Tibial nerve (tissue), 4 donors: ENCODE measurements around the gene FAM124A. TPM values are rescaled to one million over a fixed set of nuclear protein-coding genes. Genes with fewer than 3 reads are reported as not detected.

Source experiments
- DNase-seq, 2 donors: peaks; one replicate each; pipeline ENCODE4 v3.0.0-alpha.2; 2019; ENCODE audit warnings: low spot score in 2 of 2
- H3K27ac ChIP-seq, 4 donors: fragments of 200-600 bp; sonication (generic) in 3 of 4; one replicate each; pipeline ENCODE4 v1.5.1; 2017 to 2019; ENCODE audit warnings: mild to moderate bottlenecking in 1 of 4
- H3K27me3 ChIP-seq, 2 donors: fragments of 200-600 bp; sonication (generic) in 1 of 2; one replicate each; pipeline versions ENCODE4 v1.5.1 to v1.6.0; 2017 to 2019
- H3K36me3 ChIP-seq, 3 donors: fragments of 200-600 bp; sonication (generic); one replicate each; pipeline ENCODE4 v1.5.1; 2018 to 2019
- H3K4me1 ChIP-seq, 4 donors: fragments of 200-600 bp; sonication (generic) in 3 of 4; one replicate each; pipeline ENCODE4 v1.5.1; 2017 to 2019
- H3K4me3 ChIP-seq, 4 donors: fragments of 200-600 bp; sonication (generic) in 3 of 4; one replicate each; pipeline ENCODE4 v1.5.1; 2017 to 2019; ENCODE audit warnings: mild to moderate bottlenecking in 1 of 4, moderate library complexity in 1 of 4
- H3K9me3 ChIP-seq, 4 donors: fragments of 200-600 bp; sonication (generic) in 3 of 4; one replicate each; pipeline ENCODE4 v1.5.1; 2017 to 2019
- CTCF ChIP-seq, 5 experiments: fragments of 200-600 bp in 3 of 5; fragments of 450-650 bp in 2 of 5; sonication (generic) in 3 of 5; IDR thresholded peaks; one replicate each; pipeline ENCODE4 v1.5.1; 2016 to 2019; ENCODE audit warnings: antibody characterized with exemption in 5 of 5, mild to moderate bottlenecking in 3 of 5, moderate library complexity in 2 of 5
- EP300 ChIP-seq, 2 donors: sonication (generic); formaldehyde crosslinking; IDR thresholded peaks; one replicate each; pipeline ENCODE4 v1.6.1; 2017; ENCODE audit warnings: antibody characterized with exemption in 2 of 2, mild to moderate bottlenecking in 1 of 2
- POLR2A ChIP-seq, 2 donors: fragments of 450-650 bp; IDR thresholded peaks; one replicate each; pipeline ENCODE4 v1.6.1; 2017; ENCODE audit warnings: antibody characterized with exemption in 2 of 2, mild to moderate bottlenecking in 2 of 2, moderate library complexity in 2 of 2
- WGBS, 2 donors: methylation state at CpG; one replicate each; pipeline ENCODE4 v1.1.5; 2018; 5-methylcytosine and 5-hydroxymethylcytosine counted together
- total RNA-seq, 4 donors: library from RNA; depleted of rRNA; stranded (reverse); fragments of >200 nt; gene quantifications; one replicate each; pipeline ENCODE4 v1.1.0, GENCODE V29; 2016

The FAM124A gene
- total RNA-seq, 4 donors from 2014 or later, result 12.8 to 30.9 (median 21.8) TPM

- TF ChIP-seq POLR2A (IDR thresholded peaks at IDR 0.05) (no peak), EP300 (IDR thresholded peaks at IDR 0.05) (peak in 1 of 2 donors; percentile 68)
- DNase-seq, result no peak
- Histone ChIP-seq H3K27ac (peak overlapping the region in 3 of 4 donors; percentile 7 to 84 (median 53)), H3K36me3 (no peaks in the 10 kb centered on the region), H3K4me1 (peaks cover 0 to 44% (median 14%) of the 10 kb centered on the region in 4 donors), H3K27me3 (no peaks in the 10 kb centered on the region), H3K9me3 (no peaks in the 10 kb centered on the region), H3K4me3 (no peak overlapping the region)
- 52 to 58% methylated on average over 5 of the region's 5 CpGs for WGBS, 2 donors
Measured at GRCh38 chr13:51240178-51240577, 18.0 kb downstream of the FAM124A start.

GRCh38 chr13:51240958-51241357 lies 18.8 kb downstream of the FAM124A start:
- TF ChIP-seq CTCF (IDR thresholded peaks at IDR 0.05) (no peak), EP300 (IDR thresholded peaks at IDR 0.05) (peak; percentile 19 to 47)
- 77 to 79% methylated on average over 3 of the region's 3 CpGs for WGBS, 2 donors
- Histone ChIP-seq H3K4me1 (peaks cover 0 to 41% (median 14%) of the 10 kb centered on the region in 4 donors), H3K36me3 (no peaks in the 10 kb centered on the region), H3K27ac (peak overlapping the region; percentile 7 to 84 (median 52)), H3K9me3 (no peaks in the 10 kb centered on the region), H3K4me3 (no peak overlapping the region), H3K27me3 (no peaks in the 10 kb centered on the region)
- DNase-seq, result no peak

GRCh38 chr13:51241720-51242119 lies 19.5 kb downstream of the FAM124A start:
- H3K4me1 ChIP-seq, result peaks cover 0 to 43% (median 14%) of the 10 kb centered on the region in 4 donors

GRCh38 chr13:51243227-51243626 lies 21.0 kb downstream of the FAM124A start:
- Histone ChIP-seq H3K36me3 (no peaks in the 10 kb centered on the region), H3K4me1 (peaks cover 0 to 51% (median 14%) of the 10 kb centered on the region in 4 donors), H3K9me3 (no peaks in the 10 kb centered on the region), H3K4me3 (no peak overlapping the region), H3K27ac (peak overlapping the region in 3 of 4 donors; percentile 11 to 84 (median 53)), H3K27me3 (no peaks in the 10 kb centered on the region)
- TF ChIP-seq EP300 (IDR thresholded peaks at IDR 0.05) (no peak), POLR2A (IDR thresholded peaks at IDR 0.05) (no peak), CTCF (IDR thresholded peaks at IDR 0.05) (no peak)
- 34 to 39% methylated on average over 4 of the region's 4 CpGs for WGBS, 2 donors
- no peak for DNase-seq

More at GRCh38 chr13:51241720-51242119, 19.5 kb downstream of the FAM124A start:
- DNase-seq, result no peak
- TF ChIP-seq POLR2A (IDR thresholded peaks at IDR 0.05) (no peak), EP300 (IDR thresholded peaks at IDR 0.05) (no peak), CTCF (IDR thresholded peaks at IDR 0.05) (no peak)
- Histone ChIP-seq H3K9me3 (no peaks in the 10 kb centered on the region), H3K27me3 (no peaks in the 10 kb centered on the region), H3K4me3 (no peak overlapping the region), H3K27ac (peak overlapping the region in 3 of 4 donors; percentile 5 to 84 (median 53)), H3K36me3 (no peaks in the 10 kb centered on the region)
- WGBS, 2 donors, result 59 to 65% methylated on average over 6 of the region's 6 CpGs

GRCh38 chr13:51243832-51244231 lies 21.6 kb downstream of the FAM124A start:
- TF ChIP-seq CTCF (IDR thresholded peaks at IDR 0.05) (no peak), POLR2A (IDR thresholded peaks at IDR 0.05) (no peak), EP300 (IDR thresholded peaks at IDR 0.05) (no peak)
- WGBS, 2 donors, result 62 to 69% methylated on average over 8 of the region's 8 CpGs
- H3K4me1 ChIP-seq, result peaks cover 0 to 51% (median 14%) of the 10 kb centered on the region in 4 donors
- no peaks in the 10 kb centered on the region for H3K36me3 ChIP-seq
- DNase-seq, result no peak
- peak overlapping the region in 2 of 4 donors; percentile 53 to 84 for H3K27ac ChIP-seq
- no peaks in the 10 kb centered on the region for H3K27me3 ChIP-seq
- no peaks in the 10 kb centered on the region for H3K9me3 ChIP-seq
- no peak overlapping the region for H3K4me3 ChIP-seq
